ENCODE measurements around the gene ATXN2. TPM values are rescaled to one million over a fixed set of nuclear protein-coding genes. Genes with fewer than 3 reads are reported as not detected.

Gene ATXN2
- total RNA-seq, 1 donor from 2014 or later, result 79.1 TPM

DNA sequence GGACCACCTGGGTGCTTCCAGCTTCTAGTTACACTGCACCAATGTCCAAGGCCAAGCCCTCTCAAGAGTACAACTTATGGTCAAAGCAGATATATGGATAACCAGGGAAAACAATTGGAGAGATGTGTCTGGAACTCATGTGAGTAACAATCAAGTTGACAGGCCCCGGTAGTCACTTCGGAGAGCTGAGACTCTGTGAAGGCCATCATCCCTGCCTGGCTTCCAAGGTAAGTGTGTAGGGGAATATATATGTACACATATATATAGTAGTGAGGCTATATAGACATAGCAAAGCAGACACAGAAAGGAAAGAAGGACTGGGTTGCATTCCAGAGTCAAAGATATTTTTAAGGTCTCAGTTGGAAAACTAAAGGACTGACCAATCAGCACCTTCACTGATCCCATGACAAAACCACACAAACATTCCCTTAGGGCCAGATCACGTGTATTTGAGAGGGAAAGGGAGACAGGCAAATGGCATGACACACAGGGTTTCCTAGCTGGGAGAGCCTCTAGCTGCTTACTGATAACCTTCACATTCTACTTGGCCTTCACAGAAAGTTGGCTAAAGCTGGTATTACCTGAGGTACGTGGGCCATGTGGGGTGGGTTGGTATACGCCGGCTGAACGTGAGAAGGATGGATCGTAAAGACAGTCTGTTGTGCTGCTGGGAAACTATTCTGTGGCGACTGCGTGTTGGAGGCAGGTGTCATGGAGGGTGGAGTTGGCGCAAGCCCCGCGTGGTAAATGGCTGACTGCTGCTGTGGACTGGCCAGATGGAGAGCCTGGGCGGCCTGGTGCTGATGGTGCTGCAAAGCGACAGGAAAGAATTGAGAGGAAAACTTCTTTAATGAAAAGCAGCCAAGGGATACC, 143.4 kb downstream of the ATXN2 start:
- DNase-seq (ENCODE audit: low spot score in 2 of 2), result no peak

DNA sequence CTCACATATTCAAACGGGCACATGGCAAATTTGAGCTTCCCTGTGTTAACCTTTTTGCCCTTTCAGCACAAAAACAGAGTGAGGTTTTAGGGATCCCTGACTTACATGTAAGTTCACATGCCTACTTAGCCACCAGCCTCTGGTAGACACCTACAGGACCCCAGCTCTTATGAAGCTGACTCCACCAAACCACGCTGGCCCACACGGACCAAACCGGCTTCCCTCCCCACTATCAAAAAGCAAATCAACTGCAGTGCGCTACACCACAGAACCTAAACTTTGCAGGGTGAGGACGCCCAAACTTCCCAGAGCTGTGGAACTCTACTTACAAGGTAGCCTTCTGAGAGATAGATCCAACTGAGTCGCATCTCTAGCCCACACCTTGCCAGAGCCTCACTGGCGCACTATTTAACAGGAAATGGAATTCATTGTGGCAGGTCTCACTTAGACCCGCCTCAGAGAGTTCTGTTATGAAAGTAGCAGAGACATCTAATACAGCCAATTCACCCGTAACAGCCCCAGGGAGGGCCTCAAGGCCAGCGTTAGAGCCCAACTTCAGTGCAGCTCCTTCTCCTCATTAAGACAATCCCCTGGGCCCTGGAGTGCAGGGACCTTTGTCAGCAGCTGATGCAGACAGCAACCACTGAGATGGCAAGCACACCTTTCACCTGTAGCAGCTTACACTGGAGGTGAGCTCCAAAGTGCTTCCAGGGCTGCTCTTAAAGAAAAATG, 144.2 kb downstream of the ATXN2 start:
- FAIRE-seq, result no peak
- DNase-seq (ENCODE audit: low spot score in 2 of 2), result no peak

More for the DNA sequence above, 143.4 kb downstream of the ATXN2 start:
- no peak for FAIRE-seq

DNA sequence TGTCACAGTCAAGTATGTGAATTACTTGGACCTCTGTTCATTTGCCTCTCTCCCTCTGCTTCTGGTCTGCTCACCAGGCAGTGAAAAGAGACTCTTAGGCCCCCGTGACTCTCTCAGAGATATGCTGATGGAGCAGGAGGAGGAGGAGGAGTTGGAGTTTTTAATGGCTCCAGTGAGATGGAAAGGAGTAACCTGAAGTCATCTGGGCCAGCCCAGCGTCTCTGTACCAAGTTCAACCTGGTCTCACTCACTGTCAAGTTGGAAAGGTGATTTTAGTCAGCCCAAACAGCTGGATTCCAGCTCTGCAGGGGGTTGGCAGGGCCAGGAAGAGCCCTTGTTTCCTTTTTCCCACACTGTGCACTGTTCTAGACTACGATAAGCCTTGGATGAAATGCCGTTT, 144.8 kb downstream of the ATXN2 start:
- DNase-seq (ENCODE audit: low spot score in 2 of 2) (no peak), FAIRE-seq (no peak)

DNA sequence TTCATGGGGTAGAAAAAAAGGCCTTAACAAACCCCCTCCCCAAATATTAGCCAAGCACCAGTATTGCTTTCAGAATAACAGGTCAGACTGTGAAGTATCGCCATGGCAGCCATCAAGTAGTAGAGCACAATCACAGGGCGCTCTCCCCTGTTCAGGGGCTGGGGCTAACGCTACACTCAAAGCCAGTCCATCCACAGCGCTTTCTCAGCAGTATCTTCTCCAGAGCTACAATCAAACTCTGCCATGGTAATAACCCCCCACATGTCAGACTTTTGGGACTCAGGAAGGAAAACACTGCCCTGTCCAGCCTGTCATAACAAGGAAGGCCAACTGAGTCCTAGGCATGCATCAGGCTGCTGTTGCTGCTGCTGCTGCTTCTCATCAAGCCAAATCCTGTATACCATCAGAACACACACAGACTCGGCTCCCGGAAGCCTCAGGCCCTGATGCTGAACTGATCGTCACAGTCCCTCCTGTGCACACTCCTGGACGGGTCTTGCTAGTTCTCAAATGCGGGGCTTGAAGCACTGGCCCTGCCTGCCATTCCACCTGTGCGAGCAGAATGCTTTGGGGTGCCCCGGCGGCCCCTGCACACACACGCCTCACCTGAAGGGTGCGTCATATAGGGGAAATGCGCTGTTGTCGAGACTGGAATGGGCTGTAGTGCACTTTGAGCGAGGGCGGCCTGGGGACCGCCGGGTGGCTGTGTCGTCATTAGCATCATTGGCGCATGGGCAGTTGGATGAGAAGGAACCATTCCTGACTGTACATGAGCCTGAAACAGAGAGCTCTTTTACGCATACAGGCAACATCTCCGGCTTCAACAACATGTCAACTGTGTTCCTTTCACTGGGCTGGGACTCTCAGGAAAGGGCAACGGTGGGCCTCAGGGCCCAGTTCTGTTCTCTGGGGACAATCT, 145.8 kb downstream of the ATXN2 start:
- DNase-seq (ENCODE audit: low spot score in 2 of 2), result no peak
- FAIRE-seq, result no peak

DNA sequence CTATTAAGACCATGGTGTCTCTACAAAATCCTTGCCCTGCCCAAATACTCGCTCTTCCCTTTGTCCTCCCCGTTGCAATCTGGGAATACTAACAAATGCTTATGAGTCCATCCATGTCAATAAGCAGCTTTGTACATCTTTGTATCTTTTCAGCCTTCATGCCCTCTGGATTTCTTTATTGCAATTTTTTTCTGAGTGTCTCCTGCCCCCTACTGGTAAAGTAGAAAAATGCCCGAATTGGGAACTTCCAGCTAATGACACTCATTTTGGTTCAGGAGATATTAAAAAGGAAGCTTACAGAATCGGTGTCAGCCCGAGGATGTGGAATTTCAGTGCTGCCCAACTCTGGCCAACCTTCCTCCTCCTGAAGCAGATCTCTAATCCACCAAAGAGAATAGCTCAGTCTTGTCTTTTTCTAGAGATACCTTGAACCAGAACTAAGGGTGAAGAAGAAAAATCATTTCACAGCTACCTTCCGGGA, 147.4 kb downstream of the ATXN2 start:
- FAIRE-seq (peak; percentile 47), DNase-seq (ENCODE audit: low spot score in 2 of 2) (peak; percentile 42 to 49)

DNA sequence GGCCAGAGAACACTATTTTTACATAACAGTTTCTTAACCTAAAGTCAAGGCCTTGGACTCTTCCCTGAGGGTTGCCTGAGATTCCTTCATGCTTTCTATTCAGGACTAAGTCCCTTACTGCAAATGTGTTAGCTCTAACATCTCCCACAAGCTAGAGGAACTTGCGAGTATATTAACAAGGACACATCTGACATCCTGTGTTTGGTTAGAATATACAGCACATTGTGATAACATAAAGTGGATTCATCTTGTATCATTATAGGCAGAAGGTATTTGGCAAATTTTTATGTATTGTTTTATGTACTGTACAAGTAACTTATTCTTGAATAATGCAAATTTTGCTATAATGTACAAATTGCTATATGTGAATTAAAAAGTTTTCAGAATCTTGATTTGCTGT, 147.9 kb downstream of the ATXN2 start:
- no peak for DNase-seq (ENCODE audit: low spot score in 2 of 2)
- no peak for FAIRE-seq

DNA sequence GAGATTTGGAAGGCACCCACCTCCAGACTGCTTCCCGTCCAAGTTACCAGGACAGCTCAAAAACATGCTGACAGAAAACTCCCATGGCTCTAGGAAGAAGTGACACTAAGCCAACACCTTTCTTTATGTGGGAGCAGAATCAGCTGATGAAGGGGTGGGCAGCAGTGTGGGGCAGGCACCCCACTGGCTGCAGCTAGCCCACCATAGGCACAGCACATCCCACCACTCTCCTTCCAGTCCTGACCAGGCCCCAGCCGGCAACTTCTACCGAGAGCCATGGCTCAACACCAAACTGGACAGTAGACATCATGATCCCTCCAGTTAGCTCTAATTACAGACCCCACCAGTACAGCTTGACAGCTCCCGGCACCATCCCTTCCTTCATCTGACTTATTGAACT, 148.4 kb downstream of the ATXN2 start:
- DNase-seq (ENCODE audit: low spot score in 2 of 2) (no peak), FAIRE-seq (no peak)

DNA sequence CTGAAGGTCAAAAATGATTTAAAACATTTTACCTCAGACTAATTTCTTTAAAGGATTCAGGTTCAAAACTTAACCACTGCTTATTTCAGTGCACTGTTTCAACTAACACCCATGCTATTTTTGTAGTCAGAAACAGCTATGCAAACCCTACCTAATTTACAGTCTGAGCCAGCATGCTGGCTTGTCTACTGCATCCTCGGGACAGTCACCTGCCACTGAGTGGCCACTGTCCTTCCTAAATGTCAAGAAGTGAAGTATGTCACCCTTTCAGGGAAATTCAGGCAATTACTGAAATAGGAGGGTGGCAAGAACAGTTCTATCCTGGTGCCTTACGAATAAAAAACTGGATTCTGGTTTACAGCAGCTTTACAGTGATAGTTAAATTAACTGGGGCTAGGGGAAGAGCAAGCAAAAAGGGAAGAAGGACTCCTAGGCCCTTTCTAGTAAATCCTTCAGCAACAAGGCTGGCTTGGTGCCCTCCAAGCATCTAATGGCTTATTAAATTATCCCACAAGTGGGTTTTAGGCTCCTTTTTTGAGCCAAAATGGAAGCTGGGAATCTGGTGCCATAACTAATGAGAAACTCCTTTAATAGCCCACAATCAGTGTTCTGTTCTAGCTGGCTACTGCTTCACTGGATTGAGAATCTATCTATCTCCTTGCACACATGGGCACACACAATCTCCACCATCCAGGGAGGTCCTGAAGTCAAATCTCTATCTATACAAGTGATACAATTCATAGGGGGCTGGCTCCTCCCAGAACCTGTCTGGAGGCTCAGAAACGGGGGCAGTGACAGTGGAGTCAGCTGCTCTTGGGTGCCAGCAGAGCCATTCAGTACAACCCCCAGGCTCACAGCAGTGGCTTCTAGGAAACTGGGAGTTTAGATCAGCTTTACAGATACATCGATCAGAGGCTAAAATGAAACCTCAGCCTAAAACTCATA, 150.0 kb downstream of the ATXN2 start:
- FAIRE-seq (no peak), DNase-seq (ENCODE audit: low spot score in 2 of 2) (no peak)

DNA sequence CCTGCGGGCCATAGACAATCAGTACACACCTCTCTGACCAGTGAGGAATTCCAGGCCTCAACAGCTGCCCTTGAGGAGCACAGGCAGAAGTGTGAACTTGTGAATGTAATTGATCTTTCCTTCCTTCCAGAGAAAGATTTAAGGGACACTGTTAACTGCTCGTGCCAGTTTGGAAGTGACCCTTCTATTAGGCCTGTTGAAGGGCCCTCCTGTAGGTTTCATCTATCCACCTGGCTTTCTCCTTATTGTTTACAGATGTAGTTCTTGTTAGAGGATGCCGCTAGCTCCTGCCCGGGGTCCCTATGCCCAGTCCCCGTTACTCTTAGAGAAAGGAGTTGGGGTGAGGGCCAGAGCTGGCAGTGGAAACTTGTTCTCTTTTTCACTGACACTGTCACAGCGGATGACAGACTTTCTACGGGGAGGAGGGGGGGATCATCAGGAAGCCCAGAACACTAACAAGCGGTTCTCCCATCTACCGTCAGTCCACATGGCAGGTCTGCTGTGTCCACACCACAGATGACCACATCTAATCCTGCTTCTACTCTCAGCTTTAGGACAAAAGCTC, 150.8 kb downstream of the ATXN2 start:
- no peak for FAIRE-seq
- no peak for DNase-seq (ENCODE audit: low spot score in 2 of 2)

DNA sequence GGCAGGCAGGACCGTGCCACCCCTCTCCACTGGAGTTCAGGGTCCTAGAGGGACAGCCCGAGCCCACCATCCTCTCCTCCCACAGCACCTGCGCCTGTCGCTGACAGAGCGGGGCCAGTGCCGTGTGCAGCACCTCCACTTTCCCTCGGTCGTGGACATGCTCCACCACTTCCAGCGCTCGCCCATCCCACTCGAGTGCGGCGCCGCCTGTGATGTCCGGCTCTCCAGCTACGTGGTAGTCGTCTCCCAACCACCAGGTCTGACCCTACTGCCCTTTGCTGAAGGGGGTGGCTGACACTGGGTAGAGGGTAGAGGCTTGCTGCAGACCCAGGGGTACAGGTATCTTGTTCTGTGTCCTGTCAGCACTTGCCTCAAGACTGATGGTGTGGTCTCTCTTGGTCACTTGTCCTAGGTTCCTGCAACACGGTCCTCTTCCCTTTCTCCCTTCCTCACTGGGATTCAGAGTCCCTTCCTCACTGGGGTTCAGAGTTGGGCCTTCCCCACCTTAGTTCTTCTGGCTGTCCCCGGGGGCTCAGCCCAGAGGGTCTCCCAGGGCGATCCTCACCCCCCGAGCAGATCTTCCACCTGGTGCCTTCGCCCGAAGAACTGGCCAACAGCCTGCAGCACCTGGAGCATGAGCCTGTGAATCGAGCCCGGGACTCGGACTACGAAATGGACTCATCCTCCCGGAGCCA, 151.4 kb downstream of the ATXN2 start:
- FAIRE-seq, result no peak
- DNase-seq (ENCODE audit: low spot score in 2 of 2), result no peak

DNA sequence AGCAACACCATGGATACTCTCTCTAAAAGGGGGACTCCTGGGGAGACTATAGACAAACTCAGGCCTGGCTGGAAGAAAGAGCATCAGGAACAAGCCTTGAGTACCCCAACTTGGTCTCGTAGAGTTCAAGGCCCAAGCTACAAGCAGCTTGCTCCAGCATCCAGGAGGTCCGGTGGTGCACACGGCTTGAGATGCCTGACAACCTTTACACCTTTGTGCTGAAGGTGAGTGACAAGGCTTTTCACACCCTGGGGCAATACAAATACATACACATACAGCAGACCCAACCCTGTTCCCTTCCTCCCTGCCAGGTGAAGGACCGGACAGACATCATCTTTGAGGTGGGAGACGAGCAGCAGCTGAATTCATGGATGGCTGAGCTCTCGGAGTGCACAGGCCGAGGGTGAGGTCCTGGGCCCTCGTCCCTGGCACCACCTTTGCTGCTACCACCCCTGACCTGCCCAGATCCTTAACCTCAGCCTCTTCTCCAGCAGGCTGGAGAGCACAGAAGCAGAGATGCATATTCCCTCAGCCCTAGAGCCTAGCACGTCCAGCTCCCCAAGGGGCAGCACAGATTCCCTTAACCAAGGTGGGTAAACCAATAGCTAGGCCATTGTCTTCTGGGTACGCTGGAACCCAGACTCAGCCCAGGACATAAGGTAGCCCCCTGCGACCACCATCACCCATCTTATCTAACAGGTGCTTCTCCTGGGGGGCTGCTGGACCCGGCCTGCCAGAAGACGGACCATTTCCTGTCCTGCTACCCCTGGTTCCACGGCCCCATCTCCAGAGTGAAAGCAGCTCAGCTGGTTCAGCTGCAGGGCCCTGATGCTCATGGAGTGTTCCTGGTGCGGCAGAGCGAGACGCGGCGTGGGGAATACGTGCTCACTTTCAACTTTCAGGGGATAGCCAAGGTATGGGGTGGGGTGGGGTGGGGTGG, 152.2 kb downstream of the ATXN2 start:
- FAIRE-seq (no peak), DNase-seq (ENCODE audit: low spot score in 2 of 2) (no peak)

DNA sequence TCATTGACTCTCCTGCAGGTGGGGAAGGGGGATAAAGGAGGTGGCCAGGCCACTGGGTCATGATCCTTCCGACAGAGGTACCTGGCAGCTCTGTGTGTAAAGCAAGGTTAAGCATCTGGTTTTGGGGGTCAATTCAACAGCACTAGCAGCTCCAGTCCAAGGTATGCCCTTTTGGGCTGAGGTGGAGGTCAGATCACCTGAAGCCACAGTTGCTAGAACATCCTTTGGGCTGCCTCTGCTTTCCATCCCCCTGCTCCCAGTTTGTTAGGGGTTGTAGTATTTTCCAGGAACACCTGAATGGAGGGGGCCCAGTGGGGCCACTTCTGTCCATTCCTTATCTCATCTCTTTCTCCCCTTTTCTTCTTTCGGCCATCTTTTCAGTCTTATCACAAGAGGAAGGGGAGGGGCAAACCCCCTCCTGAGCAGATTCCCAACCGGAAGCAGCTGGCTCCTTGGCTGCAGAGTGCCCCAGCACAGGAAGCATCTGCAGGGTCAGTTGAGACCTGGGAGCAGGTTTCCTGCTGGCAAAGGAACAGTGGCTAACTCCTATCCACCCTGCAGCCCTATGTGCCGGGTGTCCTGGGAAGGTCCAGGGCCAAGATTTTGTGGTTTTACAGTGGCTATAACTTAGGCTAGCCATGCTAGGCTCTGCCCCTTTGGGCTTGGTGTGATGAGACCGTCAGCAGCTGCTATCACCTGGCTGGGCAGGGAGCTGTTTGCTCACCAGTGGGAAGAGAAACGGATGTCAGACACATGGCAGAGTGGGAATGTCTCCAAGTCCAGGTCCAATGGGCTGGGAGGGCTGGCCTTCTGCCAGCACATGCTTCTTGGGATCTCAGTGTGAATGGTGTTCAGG, 153.2 kb downstream of the ATXN2 start:
- no peak for FAIRE-seq
- no peak for DNase-seq (ENCODE audit: low spot score in 2 of 2)

DNA sequence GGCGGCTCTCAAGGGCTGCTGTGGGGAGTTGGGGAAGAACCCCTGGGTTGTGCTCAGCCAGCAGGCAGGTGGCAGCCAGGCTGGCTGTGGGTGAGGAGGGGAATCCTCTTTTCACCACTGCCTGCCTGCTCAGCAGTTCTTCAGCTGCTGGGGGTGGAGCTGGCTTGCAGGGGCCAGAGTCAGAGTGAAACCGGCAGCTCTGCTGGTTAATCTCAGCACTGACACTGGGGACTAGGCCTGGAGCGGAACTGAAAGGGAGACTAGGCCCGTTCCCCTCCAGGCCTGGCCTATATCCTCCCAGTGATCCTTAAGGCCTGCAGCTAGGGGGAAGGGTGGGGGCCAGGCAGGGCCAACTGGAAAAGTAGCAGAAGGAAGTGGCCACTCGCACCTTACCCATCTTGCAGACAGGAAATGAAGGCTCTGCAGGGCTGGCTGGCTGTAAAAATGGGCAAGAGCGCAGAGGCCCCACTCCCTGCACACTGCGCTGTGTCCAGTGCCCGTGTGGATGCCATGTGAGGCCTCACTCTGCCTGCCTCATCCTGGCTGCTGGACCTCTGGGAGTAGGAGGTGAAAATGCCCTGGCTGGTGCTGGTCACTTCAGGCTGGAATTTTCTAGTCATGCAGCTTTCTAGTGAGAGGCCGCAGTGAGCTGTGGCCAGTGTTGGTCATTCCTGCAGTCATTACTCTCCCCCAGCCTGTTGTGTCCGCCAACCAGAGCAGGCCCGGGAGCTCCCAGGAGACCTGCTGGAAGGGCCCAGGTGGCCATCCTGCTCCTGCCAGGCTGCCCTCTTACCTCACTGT, 154.0 kb downstream of the ATXN2 start:
- DNase-seq (ENCODE audit: low spot score in 2 of 2) (no peak), FAIRE-seq (no peak)

DNA sequence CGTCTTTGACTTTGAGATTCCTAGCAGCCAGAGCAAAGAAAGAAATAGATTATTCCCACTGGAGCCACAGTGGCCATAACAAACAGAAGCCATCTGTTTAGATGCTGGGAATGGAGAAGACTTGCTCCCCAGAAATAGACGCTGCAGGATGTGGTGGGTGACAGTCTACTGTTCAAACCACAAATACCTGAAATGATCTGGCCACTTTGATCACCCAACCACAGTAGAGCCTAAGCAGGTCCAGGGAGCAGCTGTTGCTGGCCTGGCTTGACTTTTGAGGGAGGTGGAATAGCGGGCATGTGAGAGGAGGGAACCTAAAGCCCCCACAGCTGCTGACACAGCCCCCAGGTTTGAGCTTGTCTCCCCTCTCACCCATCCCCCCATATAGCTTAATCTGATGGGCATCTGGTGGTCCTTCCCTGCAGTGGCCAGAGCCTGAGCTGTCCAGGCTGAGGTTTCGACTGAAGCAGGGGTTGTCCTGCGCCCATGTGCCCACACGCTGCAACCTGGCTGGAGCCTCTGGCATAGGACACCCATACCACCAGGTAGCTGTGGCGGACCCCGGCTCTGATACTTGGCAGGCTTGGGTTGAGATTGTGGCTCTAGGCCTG, 154.7 kb downstream of the ATXN2 start:
- no peak for DNase-seq (ENCODE audit: low spot score in 2 of 2)
- FAIRE-seq, result no peak

DNA sequence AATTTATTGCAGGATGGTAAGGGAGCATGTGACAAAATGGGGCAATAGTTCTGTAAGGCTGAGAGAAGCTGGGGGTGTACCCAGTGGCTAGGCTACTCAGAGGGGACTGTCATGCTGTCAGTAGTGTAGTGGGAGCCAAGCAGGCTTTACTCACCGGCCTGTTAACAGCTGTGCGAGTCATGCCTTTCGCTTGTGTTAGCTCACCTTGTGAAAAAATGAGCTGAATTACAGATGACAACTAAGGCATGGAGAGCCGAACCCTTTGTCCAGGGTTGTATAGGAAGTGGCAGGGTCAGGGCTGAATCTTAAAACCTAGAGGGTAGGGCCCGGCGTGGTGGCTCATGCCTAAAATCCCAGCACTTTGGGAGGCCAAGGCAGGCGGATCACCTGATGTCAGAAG, 155.5 kb downstream of the ATXN2 start:
- no peak for FAIRE-seq
- no peak for DNase-seq (ENCODE audit: low spot score in 2 of 2)

All from frontal cortex (tissue), 4 donors.